ENCODE measurements around the gene HAO1.

- TF ChIP-seq POLR2AphosphoS5 (IDR thresholded peaks at IDR 0.05): no peak
- TF ChIP-seq POLR2A (IDR thresholded peaks at IDR 0.05): no peak
Measured at GRCh38 chr20:7908905-7909304, 31.4 kb downstream of the HAO1 start.
